ENCODE data around the gene KIAA0825. TPM values are rescaled to one million over a fixed set of nuclear protein-coding genes. Genes with fewer than 3 reads are reported as not detected.

The KIAA0825 gene
- total RNA-seq, 6 experiments from 2014 or later, result 1.3 to 2.8 (median 1.7) TPM

GRCh38 chr5:94407023-94407422 lies 211.4 kb downstream of the KIAA0825 start:
- DNase-seq, result no peak
- no peak overlapping the region for H3K27ac Mint-ChIP-seq
- TF ChIP-seq CTCF (IDR thresholded peaks at IDR 0.05), result no peak
- H3K4me1 Mint-ChIP-seq (ENCODE audit: low read depth), result no peaks in the 10 kb centered on the region
- H3K36me3 Mint-ChIP-seq (ENCODE audit: low read depth), result no peaks in the 10 kb centered on the region
- peaks cover 5% of the 10 kb centered on the region; the same call in 1 of the 2 replicates for H3K9me3 Mint-ChIP-seq
- H3K4me3 Mint-ChIP-seq, result no peak overlapping the region
- no peaks in the 10 kb centered on the region for H3K27me3 Mint-ChIP-seq (ENCODE audit: insufficient read depth)

GRCh38 chr5:94403483-94403882 lies 214.9 kb downstream of the KIAA0825 start:
- H3K27ac Mint-ChIP-seq, result no peak overlapping the region
- no peak for TF ChIP-seq CTCF (IDR thresholded peaks at IDR 0.05)
- no peak for DNase-seq
- no peak overlapping the region for H3K4me3 Mint-ChIP-seq
- H3K9me3 Mint-ChIP-seq, result no peaks in the 10 kb centered on the region; the same call in 1 of the 2 replicates
- no peaks in the 10 kb centered on the region for H3K36me3 Mint-ChIP-seq (ENCODE audit: low read depth)
- no peaks in the 10 kb centered on the region; the same call in 1 of the 2 replicates for H3K27me3 Mint-ChIP-seq (ENCODE audit: insufficient read depth)
- no peaks in the 10 kb centered on the region for H3K4me1 Mint-ChIP-seq (ENCODE audit: low read depth)

- Mint-ChIP-seq H3K27me3 (ENCODE audit: insufficient read depth) (no peaks in the 10 kb centered on the region; the same call in 1 of the 2 replicates), H3K4me3 (no peak overlapping the region), H3K36me3 (ENCODE audit: low read depth) (no peaks in the 10 kb centered on the region), H3K27ac (no peak overlapping the region), H3K4me1 (ENCODE audit: low read depth) (no peaks in the 10 kb centered on the region), H3K9me3 (no peaks in the 10 kb centered on the region; the same call in 1 of the 2 replicates)
- no peak for DNase-seq
- no peak for TF ChIP-seq CTCF (IDR thresholded peaks at IDR 0.05)
Measured at GRCh38 chr5:94402096-94402495, 216.3 kb downstream of the KIAA0825 start.

- no peak for DNase-seq
- H3K4me3 Mint-ChIP-seq, result no peak overlapping the region
- no peaks in the 10 kb centered on the region for H3K4me1 Mint-ChIP-seq (ENCODE audit: low read depth)
- no peaks in the 10 kb centered on the region for H3K36me3 Mint-ChIP-seq (ENCODE audit: low read depth)
- no peaks in the 10 kb centered on the region; the same call in 1 of the 2 replicates for H3K27me3 Mint-ChIP-seq (ENCODE audit: insufficient read depth)
- no peaks in the 10 kb centered on the region; the same call in 1 of the 2 replicates for H3K9me3 Mint-ChIP-seq
- TF ChIP-seq CTCF (IDR thresholded peaks at IDR 0.05), result no peak
- H3K27ac Mint-ChIP-seq, result no peak overlapping the region
Measured at GRCh38 chr5:94397508-94397907, 220.9 kb downstream of the KIAA0825 start.

- no peak overlapping the region for H3K4me3 Mint-ChIP-seq
- H3K9me3 Mint-ChIP-seq, result no peaks in the 10 kb centered on the region; the same call in 1 of the 2 replicates
- no peak overlapping the region for H3K27ac Mint-ChIP-seq
- H3K36me3 Mint-ChIP-seq (ENCODE audit: low read depth), result no peaks in the 10 kb centered on the region
- no peaks in the 10 kb centered on the region; the same call in 1 of the 2 replicates for H3K27me3 Mint-ChIP-seq (ENCODE audit: insufficient read depth)
- H3K4me1 Mint-ChIP-seq (ENCODE audit: low read depth), result no peaks in the 10 kb centered on the region
- no peak for DNase-seq
- TF ChIP-seq CTCF (IDR thresholded peaks at IDR 0.05), result no peak
Measured at GRCh38 chr5:94396687-94397086, 221.7 kb downstream of the KIAA0825 start.

- no peaks in the 10 kb centered on the region for H3K4me1 Mint-ChIP-seq (ENCODE audit: low read depth)
- TF ChIP-seq CTCF (IDR thresholded peaks at IDR 0.05), result no peak
- H3K9me3 Mint-ChIP-seq, result no peaks in the 10 kb centered on the region
- no peaks in the 10 kb centered on the region for H3K27me3 Mint-ChIP-seq (ENCODE audit: insufficient read depth)
- no peak overlapping the region for H3K4me3 Mint-ChIP-seq
- no peak for DNase-seq
- H3K36me3 Mint-ChIP-seq (ENCODE audit: low read depth), result no peaks in the 10 kb centered on the region
- no peak overlapping the region for H3K27ac Mint-ChIP-seq
Measured at GRCh38 chr5:94395468-94395867, 222.9 kb downstream of the KIAA0825 start.
